ENCODE data around the gene GBF1.
A peak's percentile ranks its signal among the peaks of the same experiment; 100 is the strongest.

Gene GBF1

GRCh38 chr10:102423372-102423968 is 178.1 kb downstream of the GBF1 start:
- no peak for DNase-seq
- CTCF ChIA-PET = interaction anchor here (0.7 to 9.1 kb wide), 24 partner anchors 11 to 193 kb away, joined by 3 to 71 read pairs (median 4); partner anchors contain the start of genes C10orf95, CUEDC2 and PITX3
- Histone ChIP-seq H3K27me3 (replicated peaks in 2 of 5; ENCODE audit: control insufficient read depth in 4 of 5, insufficient read depth in 5 of 5, low read length in 4 of 5) (peaks cover 0 to 9% (median 6%) of the 10 kb centered on the region in 5 experiments), H3K27ac (ENCODE audit: insufficient read depth in 1 of 2, low read depth in 1 of 2, low read length in 2 of 2, poor library complexity in 1 of 2, severe bottlenecking in 2 of 2) (no peak overlapping the region), H3K4me3 (ENCODE audit: control insufficient read depth in 1 of 7, extremely low read depth in 1 of 7, insufficient read depth in 4 of 7, low read depth in 2 of 7, low read length in 6 of 7) (peak overlapping the region in 2 of 7 experiments; percentile 92 to 96), H3K36me3 (ENCODE audit: control insufficient read depth in 4 of 4, insufficient read depth in 4 of 4, low read length in 3 of 4) (peaks cover 4 to 25% (median 18%) of the 10 kb centered on the region in 4 experiments), H3K9me3 (ENCODE audit: control extremely low read depth in 1 of 5, control insufficient read depth in 4 of 5, insufficient read depth in 2 of 5, low read depth in 1 of 5, low read length in 4 of 5) (no peaks in the 10 kb centered on the region), H3K4me1 (ENCODE audit: control extremely low read depth in 1 of 4, control insufficient read depth in 4 of 4, insufficient read depth in 4 of 4, low read length in 3 of 4) (peaks cover 3 to 44% (median 39%) of the 10 kb centered on the region in 4 experiments)
- POLR2A ChIA-PET = interaction anchor here (0.6 to 4.1 kb wide), 3 partner anchors 9 to 29 kb away, joined by 4 to 28 read pairs (median 9); partner anchors contain the start of genes CUEDC2 and NFKB2
- 100% methylated on average over 7 of the region's 13 CpGs for WGBS (ENCODE audit: insufficient coverage)

- Histone ChIP-seq H3K4me3 (ENCODE audit: control insufficient read depth in 1 of 7, extremely low read depth in 1 of 7, insufficient read depth in 4 of 7, low read depth in 2 of 7, low read length in 6 of 7) (no peak overlapping the region), H3K27ac (ENCODE audit: insufficient read depth in 1 of 2, low read depth in 1 of 2, low read length in 2 of 2, poor library complexity in 1 of 2, severe bottlenecking in 2 of 2) (no peak overlapping the region), H3K36me3 (ENCODE audit: control insufficient read depth in 4 of 4, insufficient read depth in 4 of 4, low read length in 3 of 4) (peaks cover 4 to 25% (median 18%) of the 10 kb centered on the region in 4 experiments), H3K9me3 (ENCODE audit: control extremely low read depth in 1 of 5, control insufficient read depth in 4 of 5, insufficient read depth in 2 of 5, low read depth in 1 of 5, low read length in 4 of 5) (no peaks in the 10 kb centered on the region), H3K4me1 (ENCODE audit: control extremely low read depth in 1 of 4, control insufficient read depth in 4 of 4, insufficient read depth in 4 of 4, low read length in 3 of 4) (peaks cover 3 to 38% (median 35%) of the 10 kb centered on the region in 4 experiments), H3K27me3 (replicated peaks in 2 of 5; ENCODE audit: control insufficient read depth in 4 of 5, insufficient read depth in 5 of 5, low read length in 4 of 5) (peaks cover 0 to 4% (median 2%) of the 10 kb centered on the region in 5 experiments)
- 100% methylated on average over 9 of the region's 9 CpGs for WGBS (ENCODE audit: insufficient coverage)
- ChIA-PET POLR2A (interaction anchor here (1.1 kb wide), 1 partner anchor 29 kb away, joined by 3 read pairs; the partner anchor contains the start of gene NFKB2), CTCF (interaction anchor here (0.5 to 9.1 kb wide), 13 partner anchors 11 to 508 kb away, joined by 3 to 71 read pairs (median 9); partner anchors contain the start of genes C10orf95 and CUEDC2)
- DNase-seq = no peak
Observed at GRCh38 chr10:102424145-102424544, 178.8 kb downstream of the GBF1 start.

- Histone ChIP-seq H3K36me3 (ENCODE audit: control insufficient read depth in 4 of 4, insufficient read depth in 4 of 4, low read length in 3 of 4) (peaks cover 4 to 25% (median 18%) of the 10 kb centered on the region in 4 experiments), H3K27ac (ENCODE audit: insufficient read depth in 1 of 2, low read depth in 1 of 2, low read length in 2 of 2, poor library complexity in 1 of 2, severe bottlenecking in 2 of 2) (no peak overlapping the region), H3K4me3 (ENCODE audit: control insufficient read depth in 1 of 7, extremely low read depth in 1 of 7, insufficient read depth in 4 of 7, low read depth in 2 of 7, low read length in 6 of 7) (no peak overlapping the region), H3K4me1 (ENCODE audit: control extremely low read depth in 1 of 4, control insufficient read depth in 4 of 4, insufficient read depth in 4 of 4, low read length in 3 of 4) (peaks cover 3 to 31% (median 28%) of the 10 kb centered on the region in 4 experiments), H3K27me3 (replicated peaks in 2 of 5; ENCODE audit: control insufficient read depth in 4 of 5, insufficient read depth in 5 of 5, low read length in 4 of 5) (no peaks in the 10 kb centered on the region), H3K9me3 (ENCODE audit: control extremely low read depth in 1 of 5, control insufficient read depth in 4 of 5, insufficient read depth in 2 of 5, low read depth in 1 of 5, low read length in 4 of 5) (no peaks in the 10 kb centered on the region)
- ChIA-PET CTCF (interaction anchor here (0.5 to 9.1 kb wide), 10 partner anchors 10 to 508 kb away, joined by 3 to 71 read pairs (median 7); partner anchors contain the start of gene CUEDC2), POLR2A (interaction anchor here (1.1 kb wide), 1 partner anchor 30 kb away, joined by 3 read pairs; the partner anchor contains the start of gene NFKB2)
- 85% methylated on average over 6 of the region's 6 CpGs for WGBS (ENCODE audit: insufficient coverage)
- no peak for DNase-seq
Observed at GRCh38 chr10:102424916-102425315, 179.6 kb downstream of the GBF1 start.

GRCh38 chr10:102425444-102425843 is 180.1 kb downstream of the GBF1 start:
- H3K36me3 ChIP-seq (ENCODE audit: control insufficient read depth in 4 of 4, insufficient read depth in 4 of 4, low read length in 3 of 4) = peaks cover 4 to 25% (median 18%) of the 10 kb centered on the region in 4 experiments
- POLR2A ChIA-PET = interaction anchor here (0.6 kb wide), 1 partner anchor 20 kb away, joined by 3 read pairs; no protein-coding TSS in a partner anchor
- CTCF ChIA-PET = interaction anchor here (0.9 to 9.1 kb wide), 7 partner anchors 10 to 154 kb away, joined by 3 to 71 read pairs (median 7); partner anchors contain the start of gene CUEDC2
- no peaks in the 10 kb centered on the region for H3K27me3 ChIP-seq (replicated peaks in 2 of 5; ENCODE audit: control insufficient read depth in 4 of 5, insufficient read depth in 5 of 5, low read length in 4 of 5)
- DNase-seq = no peak
- no peaks in the 10 kb centered on the region for H3K9me3 ChIP-seq (ENCODE audit: control extremely low read depth in 1 of 5, control insufficient read depth in 4 of 5, insufficient read depth in 2 of 5, low read depth in 1 of 5, low read length in 4 of 5)
- no peak overlapping the region for H3K27ac ChIP-seq (ENCODE audit: insufficient read depth in 1 of 2, low read depth in 1 of 2, low read length in 2 of 2, poor library complexity in 1 of 2, severe bottlenecking in 2 of 2)
- no peak overlapping the region for H3K4me3 ChIP-seq (ENCODE audit: control insufficient read depth in 1 of 7, extremely low read depth in 1 of 7, insufficient read depth in 4 of 7, low read depth in 2 of 7, low read length in 6 of 7)
- H3K4me1 ChIP-seq (ENCODE audit: control extremely low read depth in 1 of 4, control insufficient read depth in 4 of 4, insufficient read depth in 4 of 4, low read length in 3 of 4) = peaks cover 3 to 26% (median 23%) of the 10 kb centered on the region in 4 experiments
- 100% methylated on average over 1 of the region's 1 CpG for WGBS (ENCODE audit: insufficient coverage)

GRCh38 chr10:102426803-102427287 is 181.5 kb downstream of the GBF1 start:
- no peaks in the 10 kb centered on the region for H3K9me3 ChIP-seq (ENCODE audit: control extremely low read depth in 1 of 5, control insufficient read depth in 4 of 5, insufficient read depth in 2 of 5, low read depth in 1 of 5, low read length in 4 of 5)
- DNase-seq = no peak
- ChIA-PET POLR2A (no interaction called here), CTCF (interaction anchor here (1.0 to 9.1 kb wide), 3 partner anchors 9 to 52 kb away, joined by 3 to 71 read pairs (median 35); partner anchors contain the start of gene CUEDC2)
- WGBS (ENCODE audit: insufficient coverage) = 95% methylated on average over 7 of the region's 7 CpGs
- H3K4me3 ChIP-seq (ENCODE audit: control insufficient read depth in 1 of 7, extremely low read depth in 1 of 7, insufficient read depth in 4 of 7, low read depth in 2 of 7, low read length in 6 of 7) = no peak overlapping the region
- no peaks in the 10 kb centered on the region for H3K27me3 ChIP-seq (replicated peaks in 2 of 5; ENCODE audit: control insufficient read depth in 4 of 5, insufficient read depth in 5 of 5, low read length in 4 of 5)
- H3K27ac ChIP-seq (ENCODE audit: insufficient read depth in 1 of 2, low read depth in 1 of 2, low read length in 2 of 2, poor library complexity in 1 of 2, severe bottlenecking in 2 of 2) = no peak overlapping the region
- peaks cover 9 to 25% (median 22%) of the 10 kb centered on the region in 4 experiments for H3K4me1 ChIP-seq (ENCODE audit: control extremely low read depth in 1 of 4, control insufficient read depth in 4 of 4, insufficient read depth in 4 of 4, low read length in 3 of 4)
- H3K36me3 ChIP-seq (ENCODE audit: control insufficient read depth in 4 of 4, insufficient read depth in 4 of 4, low read length in 3 of 4) = peaks cover 4 to 25% (median 20%) of the 10 kb centered on the region in 4 experiments

- H3K27me3 ChIP-seq (replicated peaks in 2 of 5; ENCODE audit: control insufficient read depth in 4 of 5, insufficient read depth in 5 of 5, low read length in 4 of 5) = no peaks in the 10 kb centered on the region
- peaks cover 6 to 26% (median 25%) of the 10 kb centered on the region in 4 experiments for H3K4me1 ChIP-seq (ENCODE audit: control extremely low read depth in 1 of 4, control insufficient read depth in 4 of 4, insufficient read depth in 4 of 4, low read length in 3 of 4)
- WGBS (ENCODE audit: insufficient coverage) = 88% methylated on average over 5 of the region's 8 CpGs
- H3K27ac ChIP-seq (ENCODE audit: insufficient read depth in 1 of 2, low read depth in 1 of 2, low read length in 2 of 2, poor library complexity in 1 of 2, severe bottlenecking in 2 of 2) = no peak overlapping the region
- ChIA-PET POLR2A (interaction anchor here (0.6 kb wide), 1 partner anchor 34 kb away, joined by 3 read pairs; no protein-coding TSS in a partner anchor), CTCF (no interaction called here)
- peaks cover 0 to 10% (median 8%) of the 10 kb centered on the region in 4 experiments for H3K36me3 ChIP-seq (ENCODE audit: control insufficient read depth in 4 of 4, insufficient read depth in 4 of 4, low read length in 3 of 4)
- no peak overlapping the region for H3K4me3 ChIP-seq (ENCODE audit: control insufficient read depth in 1 of 7, extremely low read depth in 1 of 7, insufficient read depth in 4 of 7, low read depth in 2 of 7, low read length in 6 of 7)
- no peaks in the 10 kb centered on the region for H3K9me3 ChIP-seq (ENCODE audit: control extremely low read depth in 1 of 5, control insufficient read depth in 4 of 5, insufficient read depth in 2 of 5, low read depth in 1 of 5, low read length in 4 of 5)
- no peak for DNase-seq
Observed at GRCh38 chr10:102429468-102429867, 184.1 kb downstream of the GBF1 start.
